ENCODE data around the gene DIS3L2.

DIS3L2 gene

DNA sequence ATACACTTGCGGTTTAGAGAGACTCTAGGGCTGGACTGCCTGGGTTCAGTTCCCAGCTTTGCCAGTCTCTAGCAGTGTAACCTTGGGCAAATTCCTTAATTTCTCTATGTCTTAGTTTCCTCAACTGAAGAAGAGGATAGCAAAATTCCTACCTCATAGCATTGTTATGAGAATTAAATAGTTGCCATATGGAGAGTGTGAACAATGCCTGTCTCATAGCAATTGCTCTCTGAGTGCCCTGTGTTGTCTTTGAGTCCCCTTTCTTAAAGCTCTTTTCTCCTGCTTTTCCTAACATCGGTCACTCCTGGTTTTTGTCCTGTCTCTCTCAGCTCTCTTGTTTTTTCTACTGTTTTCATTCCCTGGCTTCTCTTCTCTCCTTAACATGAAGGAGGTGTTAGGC lies 300.3 kb downstream of the DIS3L2 start:
- DNase-seq (ENCODE audit: low read depth, low spot score) = no peak

DNA sequence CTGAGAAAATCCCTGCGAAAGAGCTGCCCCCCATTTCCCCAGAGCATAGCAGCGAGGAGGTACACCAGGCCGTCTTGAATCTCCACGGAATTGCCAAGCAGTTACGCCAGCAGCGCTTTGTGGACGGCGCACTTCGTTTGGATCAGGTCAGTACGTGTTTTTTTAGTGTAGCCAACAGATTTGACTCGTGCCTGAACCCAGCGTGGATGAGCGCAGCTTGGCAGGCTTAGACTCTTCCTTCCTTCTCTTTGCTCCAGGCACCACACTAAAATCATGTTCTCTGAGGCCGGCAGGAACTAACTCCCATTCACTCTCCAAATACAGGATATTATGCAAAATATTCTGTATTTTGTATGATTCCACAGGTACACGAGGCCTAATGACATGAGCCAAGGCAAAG lies 301.8 kb downstream of the DIS3L2 start:
- no peak for DNase-seq (ENCODE audit: low read depth, low spot score)

DNA sequence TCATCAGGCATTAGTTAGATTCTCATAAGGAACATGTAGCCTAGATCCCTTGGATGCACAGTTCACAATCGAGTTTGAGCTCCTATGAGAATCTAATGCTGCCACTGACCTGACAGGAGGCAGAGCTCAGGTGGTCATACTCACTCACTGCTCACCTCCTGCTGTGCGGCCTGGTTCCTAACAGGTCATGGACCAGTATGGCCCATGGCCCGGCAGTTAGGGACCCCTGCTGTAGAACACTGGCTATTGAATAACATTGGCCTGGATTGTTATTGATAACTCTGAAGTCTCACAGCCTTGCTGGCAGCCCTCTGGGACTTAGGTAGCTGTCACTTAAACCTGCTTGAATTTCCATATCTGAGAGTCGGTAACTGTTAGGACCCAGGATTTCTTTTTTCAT lies 302.6 kb downstream of the DIS3L2 start:
- no peak for DNase-seq (ENCODE audit: low read depth, low spot score)

DNA sequence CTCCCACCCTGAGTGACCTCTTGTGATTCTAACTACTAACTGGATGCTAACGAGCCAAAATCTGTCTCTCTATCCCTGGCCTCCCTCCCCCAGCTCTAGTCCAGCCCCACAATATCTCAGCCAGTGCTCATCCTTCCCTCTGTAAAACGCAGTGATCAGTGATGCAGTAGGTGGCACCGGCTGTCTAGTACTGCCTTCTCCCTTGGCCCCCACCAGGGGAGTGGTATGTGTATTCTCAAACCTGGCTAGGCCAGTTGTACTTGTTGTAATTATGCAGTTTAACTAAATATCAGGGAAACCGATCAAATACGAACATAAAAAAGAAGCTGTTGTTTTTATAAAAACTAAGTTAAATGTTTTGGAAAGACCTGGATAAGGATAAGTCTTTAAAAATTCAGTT lies 303.8 kb downstream of the DIS3L2 start:
- no peak for DNase-seq (ENCODE audit: low read depth, low spot score)

DNA sequence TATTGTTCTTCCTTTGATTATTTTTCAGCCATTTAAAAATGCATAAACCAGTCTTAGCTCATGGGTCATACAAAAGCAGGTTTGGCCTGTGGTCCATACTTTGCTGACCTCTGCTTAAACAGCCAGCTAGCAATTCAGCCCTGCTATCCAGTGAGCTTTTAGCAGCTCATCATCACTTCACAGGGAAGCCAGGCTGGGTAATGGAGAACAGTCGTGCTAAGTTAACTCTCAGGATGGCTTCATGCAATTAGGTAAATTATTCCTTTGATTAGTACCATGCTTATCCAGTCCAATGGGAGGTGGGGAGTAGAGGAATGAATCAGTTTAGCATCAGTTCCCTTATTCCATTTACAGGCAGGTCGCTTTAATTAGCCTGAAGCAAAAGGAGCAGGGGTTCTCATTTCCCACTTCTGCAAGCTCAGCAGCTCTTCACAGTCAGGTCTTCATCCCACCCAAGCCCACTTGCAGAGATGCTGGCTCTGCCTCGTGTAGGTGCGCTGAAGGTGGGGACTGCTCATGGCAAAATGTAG lies 307.2 kb downstream of the DIS3L2 start:
- no peak for DNase-seq (ENCODE audit: low read depth, low spot score)

DNA sequence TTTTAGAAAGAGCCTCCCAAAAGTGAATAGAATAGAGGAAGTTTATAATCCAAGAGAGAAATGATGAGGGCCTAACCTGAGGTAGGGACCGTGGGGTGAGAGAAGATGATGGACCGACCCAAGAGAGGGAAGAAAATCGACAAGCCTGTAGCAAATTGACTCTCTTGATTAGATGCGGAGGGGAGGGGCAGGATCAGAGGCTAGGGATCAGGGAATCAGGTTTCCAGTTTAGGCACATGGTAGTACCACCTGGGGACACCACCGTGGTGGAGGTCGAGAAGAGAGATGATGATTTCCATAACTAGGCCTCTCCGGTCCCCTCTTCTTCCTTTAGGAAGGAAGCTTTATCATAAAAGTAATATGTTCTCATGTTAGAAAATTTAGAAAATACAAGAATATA lies 308.4 kb downstream of the DIS3L2 start:
- no peak for DNase-seq (ENCODE audit: low read depth, low spot score)

DNA sequence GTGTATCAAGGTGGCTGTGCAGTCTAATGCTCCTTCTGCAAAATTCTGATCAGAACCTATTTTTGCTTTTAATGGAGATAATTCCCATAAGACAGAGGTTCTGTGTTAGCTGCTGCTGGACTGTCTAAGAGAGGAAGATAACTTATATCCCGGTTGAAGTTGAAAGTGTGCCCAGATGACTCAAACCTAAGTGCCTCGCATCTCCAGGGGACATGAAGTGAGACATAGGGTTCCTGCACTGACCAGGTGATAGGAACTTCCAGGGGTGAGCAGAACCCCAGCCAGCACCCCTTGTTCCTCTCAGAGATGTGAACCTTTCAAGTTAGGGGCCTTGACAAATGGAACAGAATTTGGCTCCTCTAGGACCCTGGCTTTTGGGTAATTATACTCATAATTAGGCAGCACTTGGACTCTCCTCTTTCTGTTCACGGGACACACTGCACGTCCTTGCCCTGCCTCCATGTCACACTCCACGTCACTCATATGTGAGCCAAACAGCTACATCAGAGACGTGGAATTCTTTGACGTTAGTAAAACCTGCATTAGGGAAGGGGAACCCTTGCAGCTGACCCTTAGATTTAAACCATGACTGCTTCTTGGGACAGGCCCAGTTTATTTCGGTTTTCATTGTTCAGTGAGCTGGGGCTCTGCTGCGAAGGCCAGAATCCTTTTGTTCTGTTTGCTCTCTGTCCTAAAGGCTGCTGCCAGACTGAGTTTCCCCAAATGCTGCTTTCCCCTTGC lies 312.6 kb downstream of the DIS3L2 start:
- DNase-seq (ENCODE audit: low read depth, low spot score) = no peak

DNA sequence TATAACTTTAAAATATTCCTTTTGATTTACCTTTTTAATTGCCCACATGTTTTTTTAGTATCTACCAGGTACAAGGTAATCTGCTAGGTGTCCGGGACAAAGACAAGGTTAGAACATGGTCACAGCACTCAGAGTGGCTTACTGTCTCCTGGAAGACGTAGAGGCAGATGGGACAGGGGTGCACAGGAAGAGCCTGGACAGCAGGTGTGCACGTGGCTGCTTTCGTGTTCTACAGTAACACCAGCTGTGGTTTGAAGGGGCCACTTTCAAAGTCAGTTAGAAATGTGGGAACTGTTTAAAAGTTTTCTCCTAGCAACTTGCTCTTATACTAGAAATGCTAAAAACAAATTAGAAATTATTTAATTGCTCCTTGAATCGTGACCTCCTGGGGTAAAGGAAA lies 314.2 kb downstream of the DIS3L2 start:
- DNase-seq (ENCODE audit: low read depth, low spot score) = no peak

DNA sequence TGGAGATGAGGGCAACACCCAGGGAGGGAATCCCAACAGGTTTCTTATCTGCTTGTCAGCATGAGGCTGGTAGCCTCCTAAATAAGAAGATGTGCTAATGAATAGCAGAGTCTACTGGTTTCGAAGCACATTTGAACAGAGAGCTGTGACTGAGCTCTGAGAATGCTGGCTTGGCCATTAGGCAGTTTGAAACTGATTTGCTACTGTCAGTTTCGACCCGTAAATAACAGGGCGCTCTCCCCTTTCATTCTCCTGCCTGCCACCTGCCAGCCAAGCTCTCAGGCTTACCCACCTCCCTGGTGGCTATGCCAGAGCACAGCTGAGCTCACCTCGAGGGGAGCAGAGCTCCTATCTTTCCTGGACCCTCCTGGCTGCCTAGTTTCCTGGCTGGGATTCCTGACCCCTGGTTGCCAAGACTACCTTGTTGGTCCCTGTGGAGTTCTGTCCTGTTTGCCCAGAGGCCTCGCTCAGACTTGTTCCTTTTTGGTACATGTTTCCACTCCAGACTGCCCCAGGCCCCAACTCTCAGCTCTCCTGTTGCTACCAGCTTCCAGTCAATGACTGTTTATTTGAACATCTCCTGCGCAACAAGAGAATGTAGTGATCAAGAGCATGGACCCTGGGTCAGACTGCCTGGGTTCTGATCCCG lies 314.7 kb downstream of the DIS3L2 start:
- DNase-seq (ENCODE audit: low read depth, low spot score) = no peak

DNA sequence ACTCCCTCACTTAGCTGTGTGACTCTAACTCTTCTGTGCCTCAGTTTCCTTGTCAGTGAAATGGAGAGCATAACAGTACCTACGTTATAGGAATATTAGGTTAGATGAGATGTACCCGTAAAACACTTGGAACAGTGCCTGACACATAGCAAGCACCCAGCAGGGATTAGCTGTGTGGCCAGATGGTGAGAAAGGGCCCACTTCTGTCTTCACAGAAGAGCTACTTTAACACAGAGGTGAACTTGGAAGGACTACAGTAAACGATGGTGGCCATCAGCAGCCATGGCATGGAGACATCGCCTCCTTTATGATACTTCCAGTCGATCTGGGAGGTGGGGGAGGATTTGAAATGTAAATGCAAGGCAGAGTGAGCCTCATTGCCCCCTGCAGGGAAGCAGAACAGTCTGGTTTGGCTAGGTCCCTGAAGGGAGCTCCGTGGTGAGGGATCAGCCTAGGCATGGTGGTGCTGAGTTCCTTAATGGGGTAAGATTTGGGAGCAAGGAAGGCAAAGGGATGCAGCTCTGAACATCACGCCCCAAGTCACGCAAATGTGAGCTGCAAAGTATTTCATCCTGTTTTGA lies 315.3 kb downstream of the DIS3L2 start:
- DNase-seq (ENCODE audit: low read depth, low spot score) = no peak

DNA sequence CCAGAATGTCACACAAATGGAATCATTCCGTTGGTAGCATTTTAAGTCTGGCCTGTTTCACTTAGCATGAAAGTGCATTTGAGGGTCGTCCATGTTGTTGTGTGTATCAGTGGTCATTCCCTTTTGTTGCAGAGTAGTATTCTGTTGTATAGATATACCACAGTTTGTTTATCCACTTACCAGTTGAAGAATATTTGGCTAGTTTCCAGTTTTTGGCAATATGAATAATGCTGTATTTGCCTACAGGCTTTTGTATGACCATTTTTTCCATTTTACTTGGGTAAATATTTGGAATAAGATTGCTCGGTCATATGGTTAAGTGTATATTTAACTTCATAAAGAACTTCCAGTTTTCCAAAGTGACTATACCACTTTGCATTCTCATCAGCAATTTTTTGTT lies 317.0 kb downstream of the DIS3L2 start:
- DNase-seq (ENCODE audit: low read depth, low spot score) = no peak

DNA sequence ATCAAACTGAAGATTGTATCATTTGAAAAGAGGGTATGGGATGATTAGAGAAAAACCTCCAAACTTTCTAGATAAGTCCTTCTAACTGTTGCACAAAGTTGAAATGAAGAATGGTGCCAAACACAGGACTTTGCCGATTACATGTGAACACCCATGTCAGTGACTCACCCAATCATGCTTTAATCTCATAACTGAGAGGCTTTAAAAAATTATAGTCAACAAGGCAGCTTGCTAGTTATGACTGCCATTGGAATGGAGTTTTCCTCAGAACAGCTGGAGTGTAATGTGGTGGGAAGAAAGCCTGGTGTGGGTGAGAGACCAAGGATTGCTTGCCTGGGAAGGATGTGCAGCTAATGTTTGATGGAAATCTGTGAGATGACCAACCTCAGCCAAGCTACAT lies 318.8 kb downstream of the DIS3L2 start:
- DNase-seq (ENCODE audit: low read depth, low spot score) = no peak

DNA sequence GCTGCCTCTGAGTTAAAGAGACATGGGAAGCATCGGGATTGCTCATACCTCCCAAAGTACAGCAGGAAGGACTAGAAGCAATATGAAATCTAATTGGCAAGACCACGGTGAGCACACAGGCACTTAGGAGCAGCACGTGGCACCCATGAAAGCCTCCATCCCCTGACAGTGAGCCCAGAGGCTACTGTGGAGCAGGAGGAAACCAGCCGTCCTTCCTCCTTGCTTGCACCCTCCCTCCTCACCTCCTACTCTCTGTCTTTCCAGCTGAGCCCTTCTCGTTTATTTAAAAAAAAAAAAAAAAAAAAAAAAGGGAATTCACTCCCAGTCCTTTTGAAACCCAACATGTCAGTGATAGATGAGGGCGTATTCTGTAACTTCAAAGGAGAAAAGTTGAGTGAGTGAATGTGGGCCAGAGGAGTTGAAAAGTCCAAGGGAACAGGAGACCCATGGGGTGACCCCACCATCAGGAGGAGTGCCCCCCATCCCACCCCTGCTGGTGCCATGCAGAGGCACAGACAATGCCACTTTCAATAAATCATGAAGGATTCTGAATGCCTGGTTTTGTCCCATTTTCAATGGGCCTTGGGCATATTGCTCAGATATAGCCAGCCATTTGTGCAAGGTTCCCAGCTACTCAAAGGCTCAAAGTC lies 320.5 kb downstream of the DIS3L2 start:
- no peak for DNase-seq (ENCODE audit: low read depth, low spot score)

DNA sequence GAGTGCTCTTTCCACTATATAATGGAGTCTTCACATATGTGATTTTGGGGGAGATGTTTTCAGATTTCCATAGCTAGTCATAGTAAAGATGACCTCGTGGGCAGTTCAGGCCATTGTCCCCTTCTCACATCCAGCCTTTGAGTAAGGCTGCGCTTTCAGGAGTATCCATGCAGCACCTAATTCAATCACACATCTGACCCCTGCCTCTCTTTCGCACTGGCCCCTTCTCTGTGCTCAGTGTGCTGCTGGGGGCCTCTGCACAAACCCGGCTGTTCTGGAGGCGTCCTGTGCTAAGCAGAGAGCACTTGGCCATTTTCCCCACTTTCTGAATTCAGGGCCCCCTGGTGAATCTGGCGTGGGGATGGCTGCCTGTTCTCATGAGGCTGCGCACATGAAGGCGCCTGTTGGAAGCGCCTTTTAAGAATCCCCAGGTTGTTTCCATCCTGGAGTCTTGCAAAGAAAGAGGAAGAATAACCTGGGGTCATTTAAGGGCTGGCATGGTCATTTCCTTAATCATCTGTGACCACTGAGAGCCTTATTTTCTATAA lies 321.1 kb downstream of the DIS3L2 start:
- no peak for DNase-seq (ENCODE audit: low read depth, low spot score)

DNA sequence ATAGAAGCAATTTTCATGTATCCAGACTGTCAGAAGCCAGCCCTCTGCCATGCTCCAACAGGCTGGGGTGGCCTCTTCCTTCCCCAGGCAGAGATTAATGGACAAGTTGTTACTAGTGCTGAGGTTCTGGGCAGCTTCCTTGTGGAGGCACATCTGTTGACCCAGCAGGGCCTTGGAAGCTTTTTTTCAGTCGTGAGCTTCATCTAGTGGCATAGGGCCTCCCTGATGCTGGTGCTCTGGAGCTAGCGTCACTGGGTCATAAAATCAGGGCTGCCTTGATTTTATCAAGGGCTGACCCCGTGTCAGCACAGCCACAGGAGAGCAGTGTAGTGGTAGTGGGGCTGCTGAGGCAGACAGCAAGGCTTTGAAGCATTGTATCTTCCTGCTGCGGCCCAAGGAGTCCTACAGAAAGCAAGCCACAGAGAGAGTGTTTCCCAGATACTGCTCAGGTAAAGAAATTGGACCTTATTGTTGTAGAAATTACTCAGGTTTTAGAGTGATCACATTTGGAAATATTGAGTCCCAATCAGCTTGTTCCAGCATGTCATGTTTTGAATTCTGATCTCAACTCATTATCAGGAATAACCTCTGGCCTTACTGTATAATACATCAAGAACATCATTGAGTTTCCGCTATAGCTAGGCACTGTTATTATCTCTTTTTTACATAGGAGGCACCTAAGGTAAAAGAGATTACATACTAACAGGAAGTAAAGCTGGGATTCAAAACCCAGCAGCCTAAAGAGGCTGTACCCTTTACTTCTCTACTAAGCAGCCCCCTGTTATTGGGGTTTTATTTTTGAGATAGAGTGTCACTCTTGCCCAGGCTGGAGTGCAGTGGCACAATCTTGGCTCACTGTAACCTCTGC lies 324.7 kb downstream of the DIS3L2 start:
- no peak for DNase-seq (ENCODE audit: low read depth, low spot score)

DNA sequence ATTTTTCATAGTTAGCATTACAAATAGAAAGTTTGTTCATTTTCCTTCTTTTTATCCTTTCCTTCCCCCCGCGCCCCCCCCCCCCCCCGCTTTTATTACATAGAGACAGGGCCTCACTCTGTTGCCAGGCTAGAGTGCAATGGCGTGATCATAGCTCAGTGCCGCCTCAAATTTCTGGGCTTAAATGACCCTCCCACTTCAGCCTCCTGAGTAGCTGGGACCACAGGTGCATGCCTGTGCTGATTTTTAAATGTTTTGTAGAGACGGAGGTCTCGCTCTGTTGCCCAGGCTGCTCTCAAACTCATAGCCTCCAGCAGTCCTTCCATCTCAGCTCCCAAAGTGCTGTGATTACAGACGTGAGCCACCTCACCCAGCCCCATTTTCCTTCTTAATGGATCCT lies 325.8 kb downstream of the DIS3L2 start:
- no peak for DNase-seq (ENCODE audit: low read depth, low spot score)

DNA sequence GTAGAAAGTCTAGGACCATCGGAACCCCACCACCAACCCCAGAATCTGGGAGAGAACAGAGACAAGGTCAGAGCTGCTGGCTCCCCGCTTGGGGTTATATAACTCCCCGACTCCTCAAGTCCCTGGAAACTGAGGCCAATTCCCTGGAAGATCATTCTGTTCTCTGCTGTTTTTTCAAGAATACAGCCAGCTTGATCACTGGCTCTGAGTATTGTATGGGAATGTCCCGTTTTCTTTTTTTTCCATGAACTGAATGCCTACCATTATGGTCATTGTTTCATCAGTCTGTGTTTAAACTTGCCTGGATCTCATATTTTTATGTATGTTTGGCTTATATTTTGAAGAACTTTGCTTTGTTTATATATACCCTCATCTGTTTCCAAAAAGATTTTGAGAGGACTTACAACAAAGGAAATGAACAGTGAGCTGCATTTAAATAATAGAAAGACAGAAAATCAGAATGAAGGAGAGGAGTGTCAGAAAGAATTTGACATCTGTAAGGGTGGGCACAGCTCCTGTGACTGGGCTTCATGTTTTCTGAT lies 327.0 kb downstream of the DIS3L2 start:
- no peak for DNase-seq (ENCODE audit: low read depth, low spot score)

DNA sequence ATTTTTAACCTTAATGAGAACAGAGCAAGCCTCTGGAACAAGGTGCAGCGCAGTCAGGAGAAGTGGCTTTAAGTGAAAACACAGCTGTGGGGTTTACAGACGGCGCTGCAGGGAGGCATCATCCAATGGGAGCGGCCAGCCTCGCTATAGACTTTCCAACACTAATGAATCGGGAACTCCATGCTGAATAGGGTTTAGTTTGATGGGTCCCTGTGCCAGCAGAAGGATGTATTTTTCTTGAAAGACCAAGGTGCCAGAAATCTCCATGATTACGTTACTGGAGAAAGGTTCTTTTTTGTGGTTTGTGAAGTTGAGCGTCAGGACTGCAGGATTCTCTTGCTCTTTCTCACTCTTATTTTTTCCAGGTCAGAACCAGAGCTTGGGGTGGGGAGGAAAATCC lies 329.2 kb downstream of the DIS3L2 start:
- no peak for DNase-seq (ENCODE audit: low read depth, low spot score)

DNA sequence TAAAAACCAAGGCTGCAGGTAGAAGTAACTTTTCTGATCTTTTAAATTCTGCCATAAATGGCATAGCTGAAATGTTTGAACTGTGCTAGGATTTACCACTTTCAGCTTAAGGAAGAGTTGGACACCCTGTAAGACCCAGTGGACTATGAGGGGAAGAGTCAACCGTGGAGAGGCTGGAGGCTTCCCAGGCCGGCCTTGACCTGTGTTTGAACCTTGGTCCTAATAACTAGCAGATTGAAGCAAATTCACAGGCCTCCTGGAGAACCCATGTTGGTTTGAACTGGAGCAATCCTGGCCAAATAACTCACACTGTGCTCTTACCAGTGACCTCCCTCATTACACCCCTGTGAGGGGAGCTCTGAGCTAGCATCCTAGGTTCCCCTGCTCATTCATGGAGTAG lies 329.8 kb downstream of the DIS3L2 start:
- no peak for DNase-seq (ENCODE audit: low read depth, low spot score)

DNA sequence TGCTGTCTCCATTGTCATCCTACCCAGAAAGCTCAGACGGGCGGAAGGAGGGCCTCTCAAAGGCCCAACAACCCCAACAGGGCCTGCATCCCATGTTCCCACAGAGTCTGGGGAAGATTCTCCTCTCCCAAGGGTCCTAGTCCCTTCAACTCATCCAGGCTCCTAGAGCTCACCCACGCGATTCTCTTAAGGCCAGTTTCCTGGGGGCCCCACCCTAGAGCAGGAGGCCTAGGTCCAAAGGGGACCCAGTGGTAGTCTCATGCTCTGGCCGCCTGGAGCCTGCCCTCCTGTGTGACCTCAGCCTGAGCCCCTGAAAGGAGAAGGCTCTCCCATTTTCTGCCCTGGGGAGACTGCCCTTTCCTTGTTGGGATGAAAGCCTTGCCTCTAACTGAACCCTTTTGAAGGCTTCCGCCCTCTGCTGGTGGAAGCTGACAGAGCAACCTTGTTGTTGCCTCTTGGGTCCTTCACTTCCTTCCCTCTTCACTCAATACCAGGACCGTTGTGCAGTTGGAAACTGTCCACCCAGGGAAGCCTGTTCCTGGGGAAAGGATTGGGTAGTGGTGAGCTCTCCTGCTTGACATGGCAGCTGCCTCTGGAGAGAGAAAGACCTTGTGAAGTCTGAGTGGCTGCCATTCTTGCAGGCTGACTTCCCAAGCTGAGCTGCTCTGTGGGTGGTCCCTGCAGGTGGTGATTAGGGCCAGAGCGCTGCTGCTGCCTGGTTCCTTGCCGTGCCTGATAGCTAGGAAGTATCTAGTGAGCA lies 331.1 kb downstream of the DIS3L2 start:
- no peak for DNase-seq (ENCODE audit: low read depth, low spot score)
